ENCODE results near the gene MIA2. TPM values are rescaled to one million over a fixed set of nuclear protein-coding genes. Genes with fewer than 3 reads are reported as not detected.
A peak's percentile ranks its signal among the peaks of the same experiment; 100 is the strongest.

MIA2 gene
- total RNA-seq, 1 experiment from 2014 or later: 15.0 TPM

DNA sequence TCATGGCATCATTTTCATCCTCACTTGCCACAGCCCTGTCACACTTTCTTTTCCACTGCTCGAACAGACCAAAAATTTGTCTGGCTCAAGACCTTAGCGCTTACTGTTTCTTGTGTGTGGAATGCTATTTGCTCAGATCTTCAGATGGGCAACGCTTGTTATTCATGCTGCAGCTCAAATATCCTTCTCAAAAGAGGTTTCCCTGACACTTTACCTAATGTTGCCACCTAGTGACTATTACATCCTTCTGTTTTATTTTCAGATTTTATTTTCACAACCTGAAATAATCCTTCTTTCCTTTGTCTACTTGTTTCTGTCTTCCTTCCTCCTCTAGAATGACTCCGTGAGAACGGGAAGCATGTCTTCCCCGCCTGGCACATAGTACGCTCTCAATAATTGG lies 192.9 kb downstream of the MIA2 start:
- H3K9ac ChIP-seq (ENCODE audit: extremely low read depth, insufficient read length, low read length): no peak overlapping the region
- H3K27ac Mint-ChIP-seq: no peak overlapping the region; a peak in 1 of 7 replicates
- H3K4me1 Mint-ChIP-seq: peaks cover 19 to 20% of the 10 kb centered on the region in 2 experiments
- no peak overlapping the region for H2BK120ac ChIP-seq (ENCODE audit: low read depth, low read length, poor library complexity, severe bottlenecking)
- DNase-seq: no peak
- no peak overlapping the region for H2BK15ac ChIP-seq (ENCODE audit: low read depth, low read length)
- no peak overlapping the region for H3T11ph ChIP-seq (ENCODE audit: low read length)
- no peak overlapping the region for H3K18ac ChIP-seq (ENCODE audit: insufficient read length, low read depth, low read length)
- no peak overlapping the region for H2AK5ac ChIP-seq (ENCODE audit: insufficient read length, low read length)
- no peaks in the 10 kb centered on the region for H3K27me3 ChIP-seq (ENCODE audit: insufficient read depth, low read length)
- no peak overlapping the region for H2BK20ac ChIP-seq (ENCODE audit: low read depth, low read length, poor library complexity, severe bottlenecking)
- H3K9me3 Mint-ChIP-seq: no peaks in the 10 kb centered on the region
- no peaks in the 10 kb centered on the region for H3K79me1 ChIP-seq (ENCODE audit: insufficient read depth, low read depth, low read length, poor library complexity, severe bottlenecking)
- no peak overlapping the region for H3K4ac ChIP-seq (ENCODE audit: low read depth, low read length)
- H4K5ac ChIP-seq (ENCODE audit: insufficient read length, low read depth, low read length): no peak overlapping the region
- no peak overlapping the region for H3K23ac ChIP-seq (ENCODE audit: insufficient read length, low read depth, low read length)
- TF ChIP-seq CTCF (conservative IDR thresholded peaks at IDR 0.05): peak; percentile 39; the same call in 2 of the 3 replicates
- no peak overlapping the region for H3K14ac ChIP-seq (ENCODE audit: insufficient read depth, low read length)
- no peaks in the 10 kb centered on the region for H3K4me1 ChIP-seq (ENCODE audit: insufficient read depth, low read length)
- H3K56ac ChIP-seq (ENCODE audit: insufficient read length, low read depth, low read length): no peak overlapping the region
- H4K8ac ChIP-seq (replicated peaks; ENCODE audit: insufficient read length, low read depth, low read length): no peak overlapping the region
- H2BK12ac ChIP-seq (ENCODE audit: insufficient read length, low read depth, low read length): no peak overlapping the region
- no peaks in the 10 kb centered on the region; the same call in 1 of the 2 replicates for H3K79me2 ChIP-seq (ENCODE audit: insufficient read depth, low read length)
- no peaks in the 10 kb centered on the region for H3K27me3 Mint-ChIP-seq (ENCODE audit: low read depth)
- H3K4me3 Mint-ChIP-seq: no peak overlapping the region
- no CpG with 5 or more reads among the region's 7 CpGs for WGBS (ENCODE audit: extremely low coverage, insufficient read length, low lambda C conversion rate)
- no peaks in the 10 kb centered on the region; a peak in 1 of 7 replicates for H3K36me3 Mint-ChIP-seq (ENCODE audit: insufficient read depth in 1 of 3, low read depth in 3 of 3)
- H3K9me3 ChIP-seq (ENCODE audit: control insufficient read depth, low read depth, low read length): no peaks in the 10 kb centered on the region
- H4K91ac ChIP-seq (ENCODE audit: insufficient read length, low read depth, low read length): no peak overlapping the region
- peak overlapping the region; percentile 14 for H3K4me2 ChIP-seq (ENCODE audit: insufficient read depth, insufficient read length, low read length)
- no peaks in the 10 kb centered on the region for H4K20me1 ChIP-seq (ENCODE audit: control insufficient read depth, insufficient read depth, insufficient read length)
- no peak overlapping the region for H2AFZ ChIP-seq (ENCODE audit: low read length)
- no peak overlapping the region for H3K27ac ChIP-seq (ENCODE audit: insufficient read length, low read depth, low read length)
- peaks cover 6% of the 10 kb centered on the region for H3K23me2 ChIP-seq (ENCODE audit: insufficient read length, low read depth, low read length, poor library complexity, severe bottlenecking)
- H2BK5ac ChIP-seq (ENCODE audit: insufficient read length, low read length): no peak overlapping the region
